B cell (primary cell): Measurements from ENCODE around the gene SPEM2. TPM values are rescaled to one million over a fixed set of nuclear protein-coding genes. Genes with fewer than 3 reads are reported as not detected.

ENCODE experiments used
- ATAC-seq: fragments of 200-7000 bp; cut with Tn5 transposase; one replicate; pipeline ENCODE4 v1.10.0; 2021; ENCODE audit warnings: low read depth, mild to moderate bottlenecking, moderate number of reproducible peaks, moderate library complexity
- CTCF ChIA-PET: fragments of 350-600 bp; sonication (Branson Sonifier 250); formaldehyde crosslinking; loops from one replicate; lab custom pipeline; 2021; ENCODE audit warnings: antibody characterized with exemption, inconsistent platforms; lab: Charles Lee
- POLR2A ChIA-PET: fragments of 350-600 bp; sonication (Branson Sonifier 250); formaldehyde crosslinking; loops from one replicate; lab custom pipeline; 2021; ENCODE audit warnings: antibody characterized with exemption; lab: Charles Lee
- DNase-seq: peaks from one replicate; pipeline ENCODE4 v3.0.0; 2013
- H2AFZ ChIP-seq: 2 replicates; pipeline ENCODE4 v1.6.1; 2012; ENCODE audit warnings: mild to moderate bottlenecking, low read depth, low read length; ENCODE audit not compliant: insufficient read depth, poor library complexity, severe bottlenecking
- H3K27ac ChIP-seq, 2 donors: 1 replicate in 1 of 2; 2 replicates in 1 of 2; pipeline ENCODE4 v1.5.1; 2012 to 2013; ENCODE audit warnings: low read length in 2 of 2, mild to moderate bottlenecking in 2 of 2, moderate library complexity in 1 of 2
- H3K27me3 ChIP-seq, 4 experiments: fragments of 200-600 bp in 1 of 4; sonication (generic) in 1 of 4; replicated peaks in 1 of 4; 1 replicate in 2 of 4; 2 replicates in 2 of 4; pipeline versions ENCODE4 v1.6.1 to v1.7.0; 2013 to 2016; ENCODE audit warnings: low read length in 3 of 4, mild to moderate bottlenecking in 2 of 4, mixed read lengths in 1 of 4, moderate library complexity in 1 of 4; ENCODE audit not compliant: insufficient read depth in 4 of 4, control insufficient read depth in 3 of 4; ENCODE audit errors: control extremely low read depth in 1 of 4
- H3K36me3 ChIP-seq, 2 experiments: replicated peaks in 1 of 2; 1 replicate in 1 of 2; 2 replicates in 1 of 2; pipeline versions ENCODE4 v1.6.1 to v1.7.1; 2013; ENCODE audit warnings: low read length in 1 of 2; ENCODE audit not compliant: insufficient read depth in 2 of 2, control insufficient read depth in 1 of 2; ENCODE audit errors: control extremely low read depth in 1 of 2, extremely low read depth in 1 of 2
- H3K4me1 ChIP-seq, 2 donors: fragments of 200-600 bp in 1 of 2; sonication (generic) in 1 of 2; 1 replicate in 1 of 2; 2 replicates in 1 of 2; pipeline versions ENCODE4 v1.5.1 to v1.6.1; 2013 to 2017; ENCODE audit warnings: low read length in 2 of 2; ENCODE audit not compliant: control insufficient read depth in 2 of 2, insufficient read depth in 2 of 2
- H3K4me2 ChIP-seq: replicated peaks from 2 replicates; pipeline ENCODE3; 2012; ENCODE audit warnings: mild to moderate bottlenecking, low read depth, low read length; ENCODE audit not compliant: poor library complexity, severe bottlenecking
- H3K4me3 ChIP-seq, 5 experiments: fragments of 200-600 bp in 1 of 5; sonication (generic) in 1 of 5; 1 replicate in 3 of 5; 2 replicates in 2 of 5; pipeline versions ENCODE4 v1.5.1 to v1.7.0; 2011 to 2016; ENCODE audit warnings: low read length in 4 of 5, mild to moderate bottlenecking in 4 of 5, low read depth in 2 of 5, control low read depth in 1 of 5, moderate library complexity in 1 of 5; ENCODE audit not compliant: insufficient read depth in 1 of 5; ENCODE audit errors: control extremely low read depth in 1 of 5, extremely low read depth in 1 of 5
- H3K79me2 ChIP-seq: fragments of 200-600 bp; sonication (generic); one replicate; pipeline ENCODE4 v1.6.0; 2016; ENCODE audit warnings: low read length; ENCODE audit not compliant: control insufficient read depth, insufficient read depth
- H3K9ac ChIP-seq: fragments of 200-600 bp; sonication (generic); 2 replicates; pipeline ENCODE4 v1.6.1; 2017; ENCODE audit warnings: mild to moderate bottlenecking, low read length, moderate library complexity
- H3K9me3 ChIP-seq, 3 donors: one replicate each; pipeline versions ENCODE4 v1.6.1 to v1.7.1; 2013; ENCODE audit warnings: low read length in 2 of 3; ENCODE audit not compliant: control insufficient read depth in 2 of 3, insufficient read depth in 1 of 3; ENCODE audit errors: control extremely low read depth in 1 of 3
- H4K20me1 ChIP-seq: 2 replicates; pipeline ENCODE4 v1.6.0; 2012; ENCODE audit warnings: mild to moderate bottlenecking, low read length; ENCODE audit not compliant: insufficient read depth, control insufficient read depth, poor library complexity, severe bottlenecking
- H3K27ac Mint-ChIP-seq: one replicate; pipeline ENCODE4 v1.8.0; 2021; ENCODE audit warnings: mixed read lengths
- H3K27me3 Mint-ChIP-seq: one replicate; pipeline ENCODE4 v1.8.0; 2021; ENCODE audit warnings: mixed read lengths
- H3K4me1 Mint-ChIP-seq: one replicate; pipeline ENCODE4 v1.8.0; 2021; ENCODE audit warnings: mixed read lengths
- H3K4me3 Mint-ChIP-seq: one replicate; pipeline ENCODE4 v1.8.0; 2021; ENCODE audit warnings: mixed read lengths
- H3K9me3 Mint-ChIP-seq: one replicate; pipeline ENCODE4 v1.8.0; 2022; ENCODE audit warnings: mixed read lengths; ENCODE audit not compliant: insufficient read depth
- CTCF ChIP-seq: fragments of 200-600 bp; IDR thresholded peaks from one replicate; pipeline ENCODE4 v1.8.0; 2022; ENCODE audit warnings: antibody characterized with exemption, mild to moderate bottlenecking
- EZH2 ChIP-seq: IDR thresholded peaks from 2 replicates; pipeline ENCODE4 v1.6.1; 2012; ENCODE audit warnings: borderline replicate concordance, low read depth, mild to moderate bottlenecking, moderate library complexity, low read length; ENCODE audit not compliant: insufficient read depth, poor library complexity, severe bottlenecking
- WGBS: methylation state at CpG from one replicate; pipeline ENCODE4 v1.1.5; 2013; ENCODE audit warnings: missing lambda C conversion rate; ENCODE audit not compliant: insufficient coverage; 5-methylcytosine and 5-hydroxymethylcytosine counted together
- intact Hi-C: fragments of 100-400 bp; cut with micrococcal nuclease; formaldehyde crosslinking; loops from one replicate; pipeline ENCODE4 v1.10.0; 2022
- polyA plus RNA-seq: library from polyadenylated mRNA; depleted of rRNA; stranded (reverse); fragments of >200 nt; gene quantifications from 2 replicates; pipeline ENCODE4 v1.2.3, GENCODE V29; 2012
- total RNA-seq, 2 donors: library from RNA; stranded (reverse); fragments of 120-200 nt in 1 of 2; gene quantifications; 1 replicate in 1 of 2; 2 replicates in 1 of 2; pipeline versions ENCODE4 v1.2.3 to v1.2.4, GENCODE V29; 2013 to 2022

Gene SPEM2
- total and polyA plus RNA-seq, 2 donors (not counting 1 experiment from before 2014, with no cell fraction given) = not detected

- no peak overlapping the region for H3K27ac ChIP-seq
- DNase-seq (no peak), ATAC-seq (no peak)
- intact Hi-C loops = no loop called here
- no peaks in the 10 kb centered on the region for H4K20me1 ChIP-seq
- peaks cover 13 to 19% of the 10 kb centered on the region in 2 donors for H3K4me1 ChIP-seq
- H3K9me3 ChIP-seq = no peaks in the 10 kb centered on the region
- H3K27me3 ChIP-seq = no peaks in the 10 kb centered on the region
- H3K4me1 Mint-ChIP-seq = peaks cover 15% of the 10 kb centered on the region
- no peak overlapping the region for H3K27ac Mint-ChIP-seq
- no peaks in the 10 kb centered on the region for H3K36me3 ChIP-seq
- H3K9ac ChIP-seq = no peak overlapping the region
- H3K4me3 ChIP-seq = no peak overlapping the region
- ChIA-PET CTCF (interaction anchor here (1.7 kb wide), 1 partner anchor 42 kb away, joined by 4 read pairs; no protein-coding TSS in a partner anchor), POLR2A (interaction anchor here (0.7 to 1.5 kb wide), 2 partner anchors 37 to 83 kb away, joined by 3 to 11 read pairs; partner anchors contain the start of gene TMEM102)
- H3K79me2 ChIP-seq = peaks cover 11% of the 10 kb centered on the region
- no peak for TF ChIP-seq CTCF
- TF ChIP-seq EZH2 = no peak
- no peak overlapping the region for H3K4me3 Mint-ChIP-seq
- no peaks in the 10 kb centered on the region for H3K9me3 Mint-ChIP-seq
- no peak overlapping the region for H3K4me2 ChIP-seq
- 92% methylated on average over 1 of the region's 2 CpGs for WGBS
- H2AFZ ChIP-seq = no peak overlapping the region
- no peaks in the 10 kb centered on the region for H3K27me3 Mint-ChIP-seq
Observed at GRCh38 chr17:7398612-7399011, 26.8 kb upstream of the SPEM2 start.

GRCh38 chr17:7403043-7403726, 22.2 kb upstream of the SPEM2 start:
- CTCF ChIA-PET = interaction anchor here (1.0 to 1.8 kb wide), 5 partner anchors 19 to 47 kb away, joined by 3 to 10 read pairs (median 4); partner anchors contain the start of gene TMEM102
- peak; percentile 52 for DNase-seq
- intact Hi-C loops = loop anchor here (5.0 kb wide), 1 partner anchor 169 kb away; no protein-coding TSS in a partner anchor

More at GRCh38 chr17:7403043-7403726, 22.2 kb upstream of the SPEM2 start:
- TF ChIP-seq CTCF (no peak), EZH2 (no peak)
- Mint-ChIP-seq H3K27me3 (peaks cover 14% of the 10 kb centered on the region), H3K27ac (peak overlapping the region; percentile 94), H3K9me3 (no peaks in the 10 kb centered on the region), H3K4me3 (peak overlapping the region; percentile 98), H3K4me1 (peaks cover 20% of the 10 kb centered on the region)
- Histone ChIP-seq H3K4me3 (peak overlapping the region; percentile 57 to 95 (median 82)), H3K4me1 (peaks cover 15 to 17% of the 10 kb centered on the region in 2 donors), H2AFZ (peak overlapping the region; percentile 87), H4K20me1 (no peaks in the 10 kb centered on the region), H3K27ac (peak overlapping the region; percentile 45 to 59), H3K79me2 (peaks cover 6% of the 10 kb centered on the region), H3K9me3 (peaks cover 0 to 4% (median 0%) of the 10 kb centered on the region in 3 donors), H3K36me3 (no peaks in the 10 kb centered on the region), H3K27me3 (peaks cover 0 to 20% (median 4%) of the 10 kb centered on the region in 4 experiments), H3K9ac (peak overlapping the region; percentile 76), H3K4me2 (peak overlapping the region; percentile 94)
- ATAC-seq = no peak
- POLR2A ChIA-PET = interaction anchor here (0.6 to 2.0 kb wide), 9 partner anchors 9 to 181 kb away, joined by 3 to 17 read pairs (median 4); partner anchors contain the start of genes MPDU1, PLSCR3, POLR2A and TMEM102
- WGBS = 27% methylated on average over 12 of the region's 16 CpGs
